Thyroid gland (tissue), 4 donors: ENCODE results near the gene TSFM.

Experiments used
- CTCF ChIP-seq, 6 experiments: fragments of 200-600 bp in 3 of 6; fragments of 450-650 bp in 3 of 6; sonication (generic) in 3 of 6; IDR thresholded peaks; one replicate each; pipeline ENCODE4 v1.5.1; 2016 to 2019; ENCODE audit warnings: antibody characterized with exemption in 6 of 6, mild to moderate bottlenecking in 2 of 6, inconsistent platforms in 1 of 6, moderate library complexity in 1 of 6
- POLR2A ChIP-seq, 2 donors: fragments of 450-650 bp; IDR thresholded peaks; one replicate each; pipeline ENCODE4 v1.6.1; 2017; ENCODE audit warnings: antibody characterized with exemption in 2 of 2, mild to moderate bottlenecking in 2 of 2, moderate library complexity in 1 of 2

GRCh38 chr12:57741413-57741789 lies 41.2 kb upstream of the TSFM start:
- no peak for TF ChIP-seq POLR2A (IDR thresholded peaks at IDR 0.05)
- no peak for TF ChIP-seq CTCF (IDR thresholded peaks at IDR 0.05)
